OCI-LY3 (cell line): Measurements from ENCODE around the gene COQ8B.

Source experiments
- CTCF ChIP-seq: fragments of 200-600, 300-600 bp; sonication (generic); IDR thresholded peaks from 2 replicates; pipeline ENCODE4 v1.5.1; 2014; ENCODE audit warnings: antibody characterized with exemption, low read length, low read depth
- EZH2phosphoT487 ChIP-seq: fragments of 200-600 bp; shearing (Covaris generic); IDR thresholded peaks from 2 replicates; pipeline ENCODE4 v1.6.1; 2018; ENCODE audit warnings: antibody characterized with exemption, mixed run types, low read depth

- TF ChIP-seq CTCF (no peak), EZH2phosphoT487 (no peak)
Measured at GRCh38 chr19:40673397-40673796, 43.3 kb downstream of the COQ8B start.
